RWPE2 (cell line): ENCODE data around the gene GAB4.

Experiments used
- ATAC-seq: fragments of 200-7000 bp; cut with Tn5 transposase; 3 replicates; pipeline ENCODE4 v1.9.1; 2021; ENCODE audit warnings: low read depth
- DNase-seq: peaks from one replicate; pipeline ENCODE4 v3.0.0-alpha.2; 2020; ENCODE audit warnings: low spot score
- H3K27ac ChIP-seq: fragments of 450-650 bp; 2 replicates; pipeline ENCODE4 v1.5.1; 2017; ENCODE audit warnings: mild to moderate bottlenecking; ENCODE audit not compliant: poor library complexity, severe bottlenecking
- H3K27me3 ChIP-seq: fragments of 250-450 bp; sonication (Bioruptor Pico); 2 replicates; pipeline ENCODE4 v1.5.1; 2021; ENCODE audit warnings: mild to moderate bottlenecking, moderate library complexity; ENCODE audit not compliant: insufficient read depth, poor library complexity, severe bottlenecking
- H3K36me3 ChIP-seq: fragments of 250-450 bp; sonication (Bioruptor Pico); 2 replicates; pipeline ENCODE4 v1.5.1; 2020; ENCODE audit warnings: low read depth, mild to moderate bottlenecking, moderate library complexity
- H3K4me1 ChIP-seq: fragments of 250-450 bp; sonication (Bioruptor Pico); 2 replicates; pipeline ENCODE4 v1.5.1; 2021; ENCODE audit warnings: mild to moderate bottlenecking, moderate library complexity; ENCODE audit not compliant: insufficient read depth, poor library complexity, severe bottlenecking
- H3K4me3 ChIP-seq: fragments of 250-450 bp; sonication (Bioruptor Pico); 2 replicates; pipeline ENCODE4 v1.5.1; 2021; ENCODE audit warnings: mild to moderate bottlenecking, moderate library complexity; ENCODE audit not compliant: severe bottlenecking
- H3K9me3 ChIP-seq: fragments of 250-450 bp; sonication (Bioruptor Pico); 2 replicates; pipeline ENCODE4 v1.5.1; 2021; ENCODE audit warnings: mild to moderate bottlenecking, moderate library complexity; ENCODE audit not compliant: severe bottlenecking
- TF ChIP-seq, protein P1 (sequence below): fragments of 450-650 bp; IDR thresholded peaks from one replicate; pipeline ENCODE4 v1.5.1; 2017; ENCODE audit warnings: mild to moderate bottlenecking, moderate library complexity; ENCODE audit not compliant: poor library complexity, severe bottlenecking

GAB4 gene

DNA sequence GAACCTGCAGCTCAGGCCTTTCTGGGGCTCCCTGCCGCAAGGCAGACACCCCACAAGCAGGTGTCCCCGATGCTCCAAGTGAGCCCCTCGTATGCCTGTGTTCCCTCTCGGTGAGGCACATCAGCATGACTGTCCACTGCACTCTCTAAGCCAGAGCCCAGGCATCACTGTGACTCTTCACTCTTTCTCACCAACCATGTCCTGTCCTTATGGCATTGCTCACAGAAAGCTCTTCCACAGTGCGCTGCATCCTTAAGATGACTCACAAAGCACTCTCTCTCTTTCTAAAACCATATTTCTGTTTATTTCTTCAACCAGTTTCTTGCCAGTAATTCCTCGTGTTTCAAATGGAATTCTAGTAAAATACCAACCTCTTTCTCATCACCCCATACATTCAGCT lies 18.1 kb downstream of the GAB4 start:
- Histone ChIP-seq H3K36me3 (no peaks in the 10 kb centered on the region), H3K27me3 (no peaks in the 10 kb centered on the region), H3K27ac (no peak overlapping the region), H3K4me1 (no peaks in the 10 kb centered on the region), H3K9me3 (no peaks in the 10 kb centered on the region), H3K4me3 (no peak overlapping the region)
- ATAC-seq: no peak
- no peak for DNase-seq
- TF ChIP-seq, protein P1, sequence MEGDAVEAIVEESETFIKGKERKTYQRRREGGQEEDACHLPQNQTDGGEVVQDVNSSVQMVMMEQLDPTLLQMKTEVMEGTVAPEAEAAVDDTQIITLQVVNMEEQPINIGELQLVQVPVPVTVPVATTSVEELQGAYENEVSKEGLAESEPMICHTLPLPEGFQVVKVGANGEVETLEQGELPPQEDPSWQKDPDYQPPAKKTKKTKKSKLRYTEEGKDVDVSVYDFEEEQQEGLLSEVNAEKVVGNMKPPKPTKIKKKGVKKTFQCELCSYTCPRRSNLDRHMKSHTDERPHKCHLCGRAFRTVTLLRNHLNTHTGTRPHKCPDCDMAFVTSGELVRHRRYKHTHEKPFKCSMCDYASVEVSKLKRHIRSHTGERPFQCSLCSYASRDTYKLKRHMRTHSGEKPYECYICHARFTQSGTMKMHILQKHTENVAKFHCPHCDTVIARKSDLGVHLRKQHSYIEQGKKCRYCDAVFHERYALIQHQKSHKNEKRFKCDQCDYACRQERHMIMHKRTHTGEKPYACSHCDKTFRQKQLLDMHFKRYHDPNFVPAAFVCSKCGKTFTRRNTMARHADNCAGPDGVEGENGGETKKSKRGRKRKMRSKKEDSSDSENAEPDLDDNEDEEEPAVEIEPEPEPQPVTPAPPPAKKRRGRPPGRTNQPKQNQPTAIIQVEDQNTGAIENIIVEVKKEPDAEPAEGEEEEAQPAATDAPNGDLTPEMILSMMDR: no peak

DNA sequence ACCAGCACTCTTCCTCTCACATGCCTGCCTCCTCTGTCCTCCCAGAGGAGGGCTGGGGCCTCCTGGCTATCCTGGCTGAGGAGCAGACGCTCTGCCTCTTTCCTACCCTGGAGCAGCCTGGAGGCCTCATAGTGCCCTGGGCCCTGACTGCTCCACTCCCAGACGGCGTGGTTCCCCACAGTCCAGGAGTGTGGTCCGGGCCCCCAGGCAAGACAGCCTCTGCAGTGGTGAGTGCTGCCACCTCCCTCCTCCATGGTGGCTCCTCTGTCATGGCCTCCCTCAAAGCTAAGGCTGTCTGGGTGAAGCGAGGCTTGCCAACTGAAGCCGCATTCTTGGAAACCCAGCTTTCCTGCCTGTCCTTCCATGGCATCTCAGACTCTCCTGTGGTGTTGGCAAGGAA lies 19.8 kb downstream of the GAB4 start:
- no peaks in the 10 kb centered on the region for H3K9me3 ChIP-seq
- H3K4me1 ChIP-seq: no peaks in the 10 kb centered on the region
- TF ChIP-seq, protein P1: no peak
- DNase-seq (no peak), ATAC-seq (no peak)
- no peak overlapping the region for H3K4me3 ChIP-seq
- no peaks in the 10 kb centered on the region for H3K36me3 ChIP-seq
- no peaks in the 10 kb centered on the region for H3K27me3 ChIP-seq
- no peak overlapping the region for H3K27ac ChIP-seq

DNA sequence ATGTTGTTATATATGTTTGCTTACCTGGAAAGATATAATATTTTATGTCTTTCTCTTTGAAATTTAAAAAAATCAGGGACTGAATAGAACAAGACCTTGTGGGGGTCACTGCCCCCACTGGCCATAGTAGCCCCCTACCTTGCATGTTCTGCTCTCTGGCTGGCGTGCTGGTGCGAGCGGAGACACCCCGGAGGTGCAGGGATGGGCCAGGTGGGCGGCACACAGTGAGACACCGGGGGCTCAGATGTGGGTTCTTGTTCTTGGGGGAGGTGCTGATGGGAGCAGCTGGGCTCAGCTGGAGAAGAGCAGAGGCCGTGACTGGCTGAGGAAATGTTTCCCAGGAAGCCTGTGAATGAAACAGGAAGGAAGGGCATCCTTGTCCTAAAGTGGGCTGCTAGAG lies 20.2 kb downstream of the GAB4 start:
- Histone ChIP-seq H3K27me3 (no peaks in the 10 kb centered on the region), H3K4me3 (no peak overlapping the region), H3K36me3 (no peaks in the 10 kb centered on the region), H3K9me3 (peaks cover 3% of the 10 kb centered on the region), H3K27ac (no peak overlapping the region), H3K4me1 (no peaks in the 10 kb centered on the region)
- TF ChIP-seq, protein P1: no peak
- DNase-seq (no peak), ATAC-seq (no peak)

DNA sequence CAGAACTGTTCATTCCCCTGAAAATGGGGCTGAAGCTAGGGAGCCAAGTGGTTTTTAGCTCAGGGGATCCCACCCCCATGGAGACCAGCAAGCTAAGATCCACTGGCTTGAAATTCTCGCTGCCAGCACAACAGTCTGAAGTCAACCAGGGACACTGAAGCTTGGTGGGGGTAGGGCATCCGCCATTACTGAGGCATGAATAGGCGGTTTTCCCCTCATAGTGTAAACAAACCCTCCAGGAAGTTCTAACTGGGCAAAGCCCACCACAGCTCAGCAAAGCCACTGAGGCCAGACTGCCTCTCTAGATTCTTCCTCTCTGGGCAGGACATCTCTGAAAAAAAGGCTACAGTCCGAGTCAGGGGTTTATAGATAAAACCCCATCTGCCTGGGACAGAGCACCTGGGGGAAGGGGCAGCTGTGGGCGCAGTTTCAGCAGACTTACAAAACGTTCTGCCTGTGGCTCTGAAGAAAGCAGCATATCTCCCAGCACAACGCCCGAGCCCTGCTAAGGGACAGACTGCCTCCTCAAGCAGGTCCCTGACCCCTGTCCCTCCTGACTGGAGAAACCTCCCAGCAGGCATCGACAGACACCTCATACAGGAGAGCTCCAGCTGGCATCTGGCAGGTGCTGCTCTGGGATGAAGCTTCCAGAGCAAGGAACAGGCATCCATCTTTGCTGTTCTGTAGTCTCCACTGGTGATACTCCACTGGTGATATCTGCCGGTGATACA lies 32.7 kb downstream of the GAB4 start:
- ATAC-seq (no peak), DNase-seq (no peak)
- TF ChIP-seq, protein P1: no peak
- H3K4me1 ChIP-seq: no peaks in the 10 kb centered on the region
- H3K27me3 ChIP-seq: no peaks in the 10 kb centered on the region
- no peak overlapping the region for H3K27ac ChIP-seq
- no peaks in the 10 kb centered on the region for H3K36me3 ChIP-seq
- H3K9me3 ChIP-seq: no peaks in the 10 kb centered on the region
- H3K4me3 ChIP-seq: no peak overlapping the region

DNA sequence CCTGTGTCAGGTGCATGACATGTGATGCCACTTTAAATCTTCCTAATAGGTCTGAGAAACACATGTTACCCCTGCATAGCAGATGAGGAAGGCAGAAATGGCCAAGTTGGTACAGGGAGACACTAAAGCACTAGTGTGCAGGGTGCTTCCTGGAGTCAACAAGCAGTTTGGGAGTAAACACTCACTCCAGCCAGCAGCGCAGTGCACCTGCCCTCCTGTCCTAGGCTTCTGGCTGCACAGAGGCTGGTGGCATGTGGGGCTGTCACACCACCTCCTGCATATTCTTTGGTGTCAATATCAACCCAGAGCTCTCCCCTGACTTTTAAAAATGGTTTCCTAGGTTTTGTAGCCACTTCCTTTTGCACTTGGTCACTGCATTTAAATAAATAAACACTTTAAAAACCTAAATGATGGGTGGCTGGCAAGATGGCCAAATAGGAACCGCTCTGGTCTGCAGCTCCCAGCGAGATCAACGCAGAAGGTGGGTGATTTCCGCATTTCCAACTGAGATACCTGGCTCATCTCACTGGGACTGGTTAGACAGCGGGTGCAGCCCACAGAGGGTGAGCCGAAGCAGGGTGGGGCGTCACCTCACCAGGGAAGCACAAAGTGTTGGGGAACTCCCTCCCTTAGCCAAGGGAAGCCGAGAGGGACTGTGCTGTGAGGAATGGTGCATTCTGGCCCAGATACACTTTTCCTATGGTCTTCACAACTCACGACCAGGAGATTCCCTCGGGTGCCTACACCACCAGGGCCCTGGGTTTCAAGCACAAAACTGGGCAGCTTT lies 33.5 kb downstream of the GAB4 start:
- ATAC-seq (no peak), DNase-seq (no peak)
- Histone ChIP-seq H3K9me3 (no peaks in the 10 kb centered on the region), H3K27ac (no peak overlapping the region), H3K4me3 (no peak overlapping the region), H3K27me3 (no peaks in the 10 kb centered on the region), H3K36me3 (no peaks in the 10 kb centered on the region), H3K4me1 (no peaks in the 10 kb centered on the region)
- TF ChIP-seq, protein P1: no peak
